GM18519 (cell line): ENCODE data around the gene SCYL1.

ENCODE experiments used
- ATAC-seq: cut with Tn5 transposase; IDR thresholded peaks from one replicate; pipeline ENCODE4 v1.9.1; 2021; ENCODE audit warnings: mild to moderate bottlenecking, moderate library complexity; ENCODE audit not compliant: unreplicated experiment, low FRiP score

Gene SCYL1

DNA sequence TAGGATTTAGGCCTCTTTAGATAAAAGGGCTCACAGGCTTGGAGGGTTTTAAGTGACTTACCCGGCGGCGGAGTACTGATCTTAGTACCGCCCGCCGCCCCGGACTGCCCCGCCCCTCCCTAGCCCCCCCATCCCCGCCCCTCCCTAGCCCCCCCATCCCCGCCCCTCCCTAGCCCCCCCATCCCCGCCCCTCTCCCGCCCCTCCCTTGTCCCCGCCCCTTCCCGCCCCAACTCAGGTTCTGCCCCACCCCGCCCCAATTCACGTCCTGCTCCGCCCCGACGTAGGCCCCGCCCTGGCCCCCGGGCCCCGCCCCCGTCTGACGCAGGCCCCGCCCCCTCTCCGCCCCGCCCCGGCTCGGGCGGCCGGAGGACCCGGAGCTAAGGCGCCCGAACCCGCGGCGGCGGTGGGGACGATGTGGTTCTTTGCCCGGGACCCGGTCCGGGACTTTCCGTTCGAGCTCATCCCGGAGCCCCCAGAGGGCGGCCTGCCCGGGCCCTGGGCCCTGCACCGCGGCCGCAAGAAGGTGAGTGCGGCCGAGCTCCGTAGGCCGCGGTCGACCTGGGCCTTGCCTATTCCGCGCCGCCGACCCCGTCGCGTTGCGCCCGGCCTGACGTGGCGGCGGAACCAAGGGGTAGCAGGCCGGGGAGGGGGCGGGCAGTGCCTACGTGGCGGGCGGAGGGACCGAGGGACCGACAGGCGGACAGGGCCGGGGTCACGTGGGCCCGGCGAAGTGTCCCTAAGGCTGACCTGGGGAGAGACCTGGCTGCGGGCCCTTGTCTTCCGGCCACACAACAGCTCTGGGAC is at the start of gene SCYL1:
SCYL1 (plus strand) TSS at position 343 of the 805 bp plus-strand sequence; CDS start at position 414, 71 bp downstream.
- no peak for ATAC-seq

DNA sequence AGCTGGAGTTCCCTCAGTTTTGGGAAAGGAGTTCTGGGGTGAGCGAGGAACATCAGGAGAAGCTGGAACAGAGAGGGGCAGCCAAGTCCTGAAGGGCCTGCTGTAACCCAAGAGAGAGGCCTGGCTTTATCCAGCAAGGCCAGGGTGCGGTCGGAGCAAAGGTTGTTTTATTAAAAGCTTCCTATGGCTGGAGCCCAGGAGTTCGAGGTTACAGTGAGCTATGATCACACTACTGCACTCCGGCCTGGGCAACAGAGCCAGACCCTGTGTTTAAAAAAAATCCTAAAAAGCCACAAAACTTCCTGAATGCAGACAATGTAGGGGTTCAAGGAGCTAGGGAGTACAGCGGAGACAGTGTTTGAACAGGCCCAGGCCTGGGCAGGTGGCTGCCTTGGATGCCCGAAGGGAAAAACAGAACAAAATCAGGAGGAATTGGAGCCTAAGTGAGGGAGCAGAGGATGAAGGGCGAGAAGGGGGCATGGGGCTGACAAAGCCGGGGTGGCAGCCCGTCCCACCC is 48.2 kb upstream of the SCYL1 start:
- no peak for ATAC-seq

DNA sequence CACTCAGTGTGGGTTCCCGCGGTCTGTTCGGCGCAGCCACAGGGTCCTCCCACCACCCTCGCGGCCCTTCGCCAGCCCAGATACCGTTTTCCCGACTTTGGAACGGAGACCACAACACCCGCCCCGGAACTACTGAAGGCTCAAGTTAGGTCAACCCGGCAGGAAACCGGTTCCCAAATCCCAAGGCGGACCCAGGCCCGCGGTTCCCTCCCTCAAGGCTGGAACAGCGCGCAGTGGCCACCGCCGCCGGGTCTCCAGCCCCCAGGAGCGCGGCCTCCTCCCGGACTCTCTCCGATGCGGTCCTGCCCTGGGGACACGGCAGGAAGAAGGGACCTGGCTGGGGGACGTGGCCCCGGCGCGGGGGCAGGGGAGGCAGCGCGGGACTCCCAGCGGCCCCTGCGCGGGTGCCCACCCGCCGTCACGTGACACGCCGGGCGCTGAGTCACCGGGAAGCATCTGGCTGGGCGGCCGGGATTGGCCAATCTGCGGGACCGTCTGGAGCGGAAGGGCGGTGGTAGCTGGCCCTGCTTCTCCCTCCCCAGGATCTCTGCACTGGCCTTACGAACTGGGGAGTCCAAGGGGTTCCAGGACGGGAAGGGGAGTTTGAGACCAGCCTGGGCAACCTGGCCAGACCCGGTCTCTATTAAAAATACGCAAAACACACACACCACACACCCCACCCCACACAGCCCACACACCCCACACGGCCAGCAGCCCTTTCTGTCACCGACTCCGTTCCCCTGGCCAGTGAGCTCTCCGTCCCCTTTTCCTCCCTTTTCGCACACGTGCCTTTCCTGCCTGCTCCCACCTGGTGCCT is 47.5 kb upstream of the SCYL1 start:
- ATAC-seq: peak; percentile 53

DNA sequence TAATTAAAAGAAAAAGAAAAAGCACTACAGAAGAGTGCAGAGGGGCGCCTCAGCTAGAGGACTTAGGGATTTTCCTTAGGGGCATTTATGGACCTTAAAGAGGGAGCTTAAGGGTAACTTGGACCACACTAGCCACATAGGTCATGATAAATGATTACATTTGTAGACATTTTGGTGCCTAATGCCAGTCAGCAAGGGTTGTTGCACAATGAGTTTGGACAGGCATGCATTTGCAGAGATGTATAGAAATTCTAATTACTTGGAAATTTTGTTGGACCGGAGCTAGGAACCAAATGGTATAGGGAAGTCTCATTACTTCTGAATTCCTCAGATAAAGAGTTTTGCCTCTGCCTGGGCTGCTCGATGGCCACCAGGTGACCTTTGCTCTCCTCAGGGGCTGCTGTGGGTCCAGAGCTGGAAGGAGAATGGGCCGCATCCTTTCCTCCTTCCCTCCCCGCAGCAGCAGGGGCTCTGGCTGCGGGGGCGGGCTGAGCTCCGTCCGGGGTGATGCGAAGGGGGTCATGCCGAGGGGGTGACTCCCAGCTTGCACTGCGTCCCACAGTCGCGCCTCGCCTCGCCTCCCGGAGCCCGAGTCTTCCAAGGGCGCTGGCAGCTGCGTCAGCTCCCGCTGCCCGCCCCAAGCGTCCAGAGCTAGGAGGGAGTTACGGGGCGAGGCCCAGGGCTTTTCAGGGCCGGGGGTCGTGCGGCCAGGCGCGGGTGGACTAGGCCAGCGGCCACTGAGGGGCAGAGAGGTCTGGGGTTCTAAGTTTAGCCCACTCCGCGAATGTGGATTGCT is 46.3 kb upstream of the SCYL1 start:
- ATAC-seq: no peak

DNA sequence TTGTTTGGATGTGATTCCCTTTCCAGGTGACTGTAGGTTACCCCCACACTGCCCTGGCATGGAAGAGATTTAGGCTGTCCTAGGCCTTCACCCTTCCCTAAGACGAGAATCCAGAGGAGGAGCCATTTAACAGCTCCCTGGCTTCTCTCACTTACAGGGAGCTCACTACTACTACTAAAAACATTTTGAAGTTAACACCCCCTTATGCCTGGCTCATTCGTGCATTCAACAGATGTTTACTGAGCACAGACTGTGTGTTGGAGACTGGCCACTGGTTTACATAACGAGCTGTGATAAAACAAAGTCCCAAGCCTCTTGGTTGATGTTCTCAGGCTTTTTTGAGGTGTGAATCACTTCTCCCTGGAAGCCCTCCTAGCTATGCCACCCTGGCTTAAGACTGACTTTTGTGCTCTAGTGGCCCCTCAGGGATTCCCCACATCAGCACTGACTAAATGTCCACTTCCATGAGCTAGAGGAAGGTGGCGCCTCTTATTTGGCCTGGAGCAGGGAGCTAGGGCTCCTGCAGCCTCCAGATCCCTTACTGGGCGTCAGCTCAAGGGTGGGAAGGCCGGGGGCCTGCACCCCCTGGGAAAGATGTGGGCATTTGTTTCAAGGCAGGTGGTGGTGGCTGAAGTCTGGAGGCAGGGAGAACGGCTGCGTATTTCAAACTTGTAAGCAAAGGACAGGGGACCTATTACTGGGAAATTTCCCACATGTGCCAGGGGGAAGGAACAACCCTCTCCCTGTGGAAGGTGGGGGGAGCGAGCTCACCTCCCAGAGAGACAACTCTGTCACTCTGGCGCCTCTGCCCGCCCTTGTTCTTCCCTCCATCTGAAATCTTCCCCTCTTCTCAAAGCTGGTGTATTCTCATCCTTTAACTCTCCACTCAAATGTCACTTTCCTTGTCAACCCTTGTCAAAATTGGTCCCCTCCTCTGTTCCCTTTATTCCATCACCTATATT is 45.4 kb upstream of the SCYL1 start:
- ATAC-seq: no peak

DNA sequence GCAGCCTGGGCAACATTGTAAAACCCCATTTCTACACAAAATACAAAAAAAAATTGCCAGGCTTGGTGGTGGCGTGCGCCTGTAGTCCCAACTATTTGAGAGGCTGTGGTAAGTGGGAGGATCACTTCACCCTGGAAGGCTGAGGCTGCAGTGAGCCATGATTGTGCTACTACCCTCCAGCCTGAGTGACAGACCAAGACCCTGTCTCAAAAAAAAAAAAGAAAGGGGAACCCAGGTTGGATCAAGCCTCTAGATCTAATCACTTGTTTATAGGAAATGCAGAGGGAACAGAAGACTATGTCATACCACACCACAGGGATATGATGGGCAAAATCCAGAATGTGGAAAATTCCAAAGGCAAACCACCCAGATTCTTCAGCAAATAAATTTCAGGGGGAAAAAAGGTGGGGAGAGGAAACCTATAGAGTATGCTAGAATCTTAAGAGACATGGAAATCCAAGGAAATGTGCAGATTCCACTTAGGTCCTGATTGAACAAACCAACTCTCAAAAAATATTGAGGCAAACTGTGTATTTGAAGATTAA is 42.5 kb upstream of the SCYL1 start:
- ATAC-seq: no peak

DNA sequence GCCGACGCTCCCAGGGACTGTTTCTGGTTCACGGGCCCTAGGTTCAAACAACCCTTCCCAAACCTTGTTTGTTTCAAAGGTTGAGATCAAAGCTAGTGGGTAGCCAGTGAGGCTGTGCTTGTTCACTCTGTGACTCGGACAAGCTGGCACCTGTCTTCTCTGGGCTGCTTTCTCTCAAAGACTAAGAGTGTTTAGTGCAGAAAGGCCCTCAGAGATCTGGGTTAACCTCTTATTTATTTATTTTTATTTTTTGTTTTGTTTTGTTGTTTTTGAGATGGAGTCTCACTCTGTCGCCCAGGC is 39.0 kb upstream of the SCYL1 start:
- ATAC-seq: no peak

DNA sequence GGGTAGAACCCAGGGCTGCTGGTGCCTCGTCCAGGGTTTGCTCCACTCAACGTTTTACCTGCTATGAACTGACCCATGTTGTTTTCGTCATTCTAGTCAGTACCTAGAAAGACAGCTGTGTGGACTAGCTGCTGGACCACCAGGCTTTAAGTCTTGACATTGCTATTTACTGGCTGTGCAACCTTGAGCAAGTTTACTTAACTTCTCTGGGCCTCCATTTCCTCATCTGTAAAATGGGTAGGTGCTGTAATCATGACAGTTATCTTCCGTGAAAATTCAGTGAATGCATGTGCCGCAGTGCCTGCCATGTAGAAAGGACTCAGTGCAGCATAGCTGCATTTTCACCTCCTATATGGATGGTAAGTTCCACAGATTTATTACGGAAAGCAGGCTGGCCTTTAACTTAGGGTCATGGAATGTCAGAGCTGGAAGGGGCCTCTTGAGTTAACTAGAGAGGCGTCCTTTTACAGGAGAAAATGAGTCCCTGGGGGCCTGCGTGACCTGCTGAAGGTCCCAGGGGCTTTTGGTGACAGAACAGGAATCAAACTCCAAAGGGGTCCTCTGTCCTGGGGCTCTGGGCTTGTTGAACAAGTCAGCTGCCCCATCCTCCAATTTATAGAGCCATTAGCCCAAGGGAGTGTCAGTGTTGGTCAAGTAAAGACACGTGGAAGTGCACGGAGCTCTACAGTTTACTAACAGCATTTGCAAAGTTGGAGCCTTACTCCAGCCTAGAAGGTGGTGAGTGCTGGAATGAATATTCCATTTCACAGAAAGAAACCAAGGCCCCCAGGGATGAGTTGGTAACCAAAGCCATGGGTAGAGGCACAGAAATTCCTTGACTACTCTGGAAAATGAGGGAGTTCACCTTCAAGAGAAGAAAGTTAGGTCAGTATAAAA is 38.1 kb upstream of the SCYL1 start:
- ATAC-seq: no peak

DNA sequence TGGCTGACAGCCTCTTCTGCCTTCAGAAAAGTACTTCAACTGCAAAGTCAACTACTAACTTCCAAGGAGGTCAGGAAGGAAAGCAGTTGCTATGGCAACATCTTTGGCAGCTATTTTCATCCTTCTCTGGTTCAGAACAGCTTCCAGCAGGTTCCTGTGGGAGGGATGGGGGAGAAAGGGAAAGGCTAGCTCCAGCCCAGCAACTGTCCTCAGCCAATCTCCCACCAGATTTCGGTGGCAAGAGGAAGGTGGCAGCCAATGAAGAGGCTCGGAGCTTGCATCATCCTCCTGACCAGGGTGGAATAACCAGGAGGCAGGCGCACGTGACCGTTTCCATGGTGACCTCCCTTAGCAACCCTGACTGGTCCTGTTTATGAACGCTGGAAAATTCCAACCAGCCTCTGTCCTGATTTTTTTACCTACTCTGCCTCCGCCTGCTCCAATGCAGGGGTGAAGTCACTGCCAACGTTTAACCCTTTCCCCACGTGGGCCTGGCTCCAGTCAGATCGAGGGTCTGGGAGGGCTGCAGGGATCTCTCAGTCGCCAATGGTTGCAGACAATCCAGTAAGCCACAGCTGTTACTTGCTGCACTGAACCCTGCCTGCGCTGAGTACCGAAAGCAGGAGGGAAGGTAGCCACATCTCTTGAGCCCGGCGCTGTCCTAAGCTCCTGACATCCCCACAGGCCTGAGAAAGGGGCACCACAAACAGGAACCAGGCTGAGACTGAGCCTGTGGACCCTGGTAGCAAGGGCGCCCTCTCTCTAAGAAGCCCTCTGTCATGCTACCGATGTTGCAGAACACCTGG is 37.2 kb upstream of the SCYL1 start:
- ATAC-seq: no peak

DNA sequence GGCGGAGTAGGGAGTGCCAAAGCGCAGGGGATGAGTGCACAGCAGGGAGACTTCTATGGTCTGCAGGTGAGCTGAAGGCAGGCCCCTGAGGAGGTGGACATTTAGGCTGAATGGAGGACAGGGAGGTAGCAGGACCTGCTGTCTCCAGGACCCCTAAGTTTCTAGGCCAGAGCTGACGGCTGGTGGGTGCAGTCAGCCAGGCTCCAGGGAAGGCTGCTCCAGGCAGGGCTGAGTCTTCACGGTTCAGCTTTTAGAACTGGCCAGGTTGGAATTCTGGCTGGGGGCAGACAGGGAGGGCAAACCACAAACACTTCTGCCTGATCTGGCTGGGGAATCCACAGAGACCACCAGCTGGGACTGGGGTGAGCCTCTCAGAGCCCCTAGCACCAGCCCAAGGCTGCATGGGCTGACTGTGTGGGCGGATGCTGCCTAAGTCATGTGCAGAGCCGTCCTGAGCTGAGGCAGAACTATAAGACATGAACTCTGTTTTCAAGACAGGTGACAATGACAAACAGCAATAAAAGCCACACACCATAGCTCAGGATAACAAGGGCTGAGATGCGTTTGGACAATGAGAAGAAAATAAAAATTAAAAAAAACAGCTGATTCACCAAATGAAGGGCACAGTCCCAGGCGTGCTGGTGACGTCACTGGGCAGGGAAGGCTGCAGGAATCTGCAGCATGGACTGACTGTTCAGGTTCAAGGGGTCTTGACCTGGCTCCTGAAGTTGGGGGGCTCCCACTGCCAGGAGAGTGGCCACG is 36.4 kb upstream of the SCYL1 start:
- ATAC-seq: no peak

DNA sequence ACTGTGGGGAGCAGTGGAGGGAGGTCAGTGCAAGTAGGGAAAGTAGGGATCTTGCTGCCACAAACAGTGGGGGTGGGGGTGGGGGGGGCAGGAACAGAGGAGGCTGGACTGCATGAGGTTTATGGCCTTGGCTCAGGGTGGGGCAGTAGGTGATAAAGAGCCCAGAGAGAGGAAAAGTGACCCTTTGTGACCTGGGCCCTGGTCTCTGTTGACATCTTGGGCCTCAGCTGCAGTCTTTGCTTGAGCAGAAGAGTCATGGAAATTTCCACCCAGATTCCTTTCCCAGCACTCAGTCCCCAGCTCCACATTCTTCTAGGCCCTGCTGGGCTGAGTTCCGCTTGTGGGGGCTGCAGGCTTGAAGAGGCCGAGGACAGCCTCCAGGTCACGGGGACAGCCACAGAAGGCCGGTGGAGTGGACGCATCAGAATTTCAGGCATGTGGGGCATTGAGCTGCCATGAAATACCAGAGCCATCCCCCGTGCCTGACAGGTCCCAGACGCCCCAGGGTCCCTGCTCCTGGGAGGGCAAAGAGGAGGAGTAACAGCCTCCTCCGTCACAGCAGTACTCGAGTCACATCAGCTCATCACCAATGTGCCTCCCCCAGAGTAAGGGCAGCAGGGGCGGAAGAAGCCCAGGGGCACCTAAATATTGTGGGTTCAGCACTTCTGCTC is 35.7 kb upstream of the SCYL1 start:
- ATAC-seq: no peak

DNA sequence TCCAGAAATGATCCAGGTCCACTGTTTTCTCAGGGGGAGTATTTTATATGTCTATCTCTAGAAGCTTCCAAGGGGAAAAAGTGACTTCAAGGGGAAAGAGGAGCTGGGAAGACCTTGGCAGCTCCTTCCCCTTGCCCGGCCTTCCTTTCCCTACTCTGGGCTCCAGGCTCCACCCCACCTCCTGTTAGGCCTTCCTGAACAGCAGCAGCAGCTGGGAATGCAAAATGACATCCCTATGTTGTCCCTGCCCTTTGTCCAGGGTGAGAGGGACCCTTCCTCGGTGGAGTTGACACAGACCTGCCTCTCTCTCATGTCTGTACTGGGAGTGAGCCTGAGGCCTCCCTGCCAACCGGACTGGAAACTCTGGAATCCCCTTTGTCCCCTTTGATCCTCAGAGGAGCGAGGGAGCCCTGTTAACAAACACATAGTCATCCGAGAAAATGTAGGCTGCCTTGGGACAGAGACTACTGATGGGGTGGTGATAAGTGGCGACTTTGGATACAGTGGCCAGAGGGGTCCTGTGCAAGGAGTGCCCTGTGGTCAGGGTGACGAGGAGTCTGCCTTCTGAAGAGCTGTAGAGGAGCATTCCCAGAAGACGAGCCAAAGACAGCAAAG is 35.1 kb upstream of the SCYL1 start:
- ATAC-seq: no peak

DNA sequence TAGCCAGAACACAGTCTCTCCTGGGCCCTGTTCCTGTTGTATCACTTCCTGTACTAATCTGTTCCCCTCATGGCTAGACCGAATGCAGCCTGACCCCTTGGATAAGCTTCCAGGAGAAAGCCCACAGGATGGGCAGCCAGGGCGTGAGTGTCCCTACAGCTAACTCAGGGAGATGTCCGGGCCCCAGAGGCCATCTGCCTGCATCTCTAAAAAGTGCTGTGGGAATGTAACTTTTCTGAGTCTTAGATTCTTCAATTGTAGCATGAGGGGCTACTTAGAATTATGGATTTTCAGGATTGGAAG is 33.8 kb upstream of the SCYL1 start:
- no peak for ATAC-seq

DNA sequence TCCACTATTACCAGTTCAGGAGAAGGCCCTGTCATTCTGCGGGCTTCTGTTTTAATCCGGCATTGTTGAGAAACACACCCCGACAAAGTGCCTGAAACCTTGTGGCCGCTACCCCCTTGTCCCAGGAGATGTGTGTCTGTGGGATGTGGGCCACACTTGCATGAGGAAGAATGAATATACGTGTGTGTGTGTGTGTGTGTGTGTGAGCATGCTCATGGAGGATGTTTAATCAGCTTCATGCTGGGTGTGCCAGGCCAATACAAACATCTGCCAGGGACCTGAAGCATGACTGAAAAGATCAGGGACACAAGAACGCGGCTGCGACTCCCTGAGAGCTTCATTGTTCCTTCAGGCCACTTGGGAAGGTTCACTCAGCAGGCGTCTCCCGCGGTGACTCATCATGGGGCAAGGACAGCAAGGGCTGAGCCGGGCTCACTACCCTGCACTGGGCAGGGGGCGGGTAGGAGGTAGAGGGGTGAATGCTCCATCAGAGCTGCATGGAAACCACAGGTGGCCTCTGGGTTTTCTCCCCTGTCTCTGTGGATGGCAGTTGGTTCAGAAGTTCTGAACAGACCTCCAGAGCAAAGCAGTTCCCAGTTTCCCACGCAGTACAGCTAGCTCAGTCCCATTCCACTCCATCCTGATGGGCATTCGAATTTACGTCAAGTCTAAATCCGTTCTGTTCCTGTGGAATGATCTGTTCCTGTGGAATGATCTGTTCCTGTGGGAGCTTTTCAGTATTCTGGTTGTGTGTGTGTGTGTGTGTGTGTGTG is 33.1 kb upstream of the SCYL1 start:
- ATAC-seq: no peak

DNA sequence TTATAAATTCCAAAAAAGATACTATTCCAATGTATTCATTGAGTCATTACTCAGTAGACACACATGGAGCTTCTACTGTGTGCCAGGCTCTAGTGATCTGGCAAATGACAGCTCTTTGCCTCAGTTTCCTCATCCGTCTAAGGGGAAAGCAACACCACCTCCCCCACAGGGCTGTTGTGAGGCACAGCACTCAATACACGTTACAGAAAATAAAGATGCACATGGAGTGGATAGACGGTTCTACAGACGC is 32.6 kb upstream of the SCYL1 start:
- ATAC-seq: no peak
